Effector CD4-positive, alpha-beta T cell (primary cell): Measurements from ENCODE around the gene SRSF10.
"Not testable (repeated sequence)": the region's sequence is repeated elsewhere in the genome, so short reads cannot be mapped to it uniquely, and the experiment has no call there.

Experiments used
- DNase-seq: peaks from one replicate; pipeline ENCODE4 v3.0.0-alpha.2; 2020
- total RNA-seq: gene quantifications from one replicate; lab custom pipeline; 2026; lab: John Stamatoyannopoulos, UW

Gene SRSF10
- total RNA-seq, result 389 reads per million, percentile 97 among the genes with 10 or more reads in this experiment

DNA sequence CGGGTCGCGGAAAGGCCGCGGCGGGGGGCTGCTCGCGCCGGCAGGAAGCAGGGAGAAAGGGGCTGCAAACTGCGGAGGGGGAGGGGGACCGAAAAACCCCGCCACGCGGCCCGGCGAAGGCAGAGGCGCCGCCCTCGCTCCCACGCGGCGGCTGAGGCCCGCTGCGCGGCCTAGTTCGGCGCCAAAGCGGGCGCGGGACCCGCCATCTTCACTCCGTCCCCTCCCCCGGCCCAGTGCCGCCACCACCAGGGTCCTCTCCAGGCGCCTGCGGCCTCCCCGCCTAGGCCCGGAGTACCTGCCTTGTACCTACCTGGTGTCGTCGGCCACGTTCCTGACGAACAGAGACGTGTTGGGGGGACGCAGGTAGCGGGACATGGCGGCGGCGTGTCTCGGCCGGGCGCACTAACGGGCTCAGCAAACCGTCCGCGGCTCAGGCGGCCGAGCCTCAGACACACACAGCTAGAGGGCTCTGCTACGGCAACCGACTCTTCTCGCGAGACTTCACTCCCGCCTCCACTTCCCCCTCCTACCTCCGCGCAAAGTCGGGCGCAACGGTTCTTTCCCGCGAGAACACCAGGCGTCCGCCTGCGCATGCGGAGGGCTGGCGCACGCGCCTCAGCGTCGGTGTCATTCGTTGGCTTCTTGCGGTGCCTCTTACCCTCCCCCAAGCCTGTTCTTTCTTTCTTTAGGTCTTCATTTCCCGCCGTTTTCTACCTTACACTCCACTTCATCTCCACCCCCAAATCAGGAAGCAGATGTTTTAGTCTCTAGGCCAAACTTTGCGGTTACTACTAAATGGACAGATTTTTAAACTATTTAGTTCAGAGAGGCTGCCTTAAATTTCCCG, at the start of gene SRSF10:
TSS of gene SRSF10 (minus strand) at position 447 of the 847 bp plus-strand sequence. CDS start at position 375, 72 bp downstream.
- peak; percentile 96 for DNase-seq

DNA sequence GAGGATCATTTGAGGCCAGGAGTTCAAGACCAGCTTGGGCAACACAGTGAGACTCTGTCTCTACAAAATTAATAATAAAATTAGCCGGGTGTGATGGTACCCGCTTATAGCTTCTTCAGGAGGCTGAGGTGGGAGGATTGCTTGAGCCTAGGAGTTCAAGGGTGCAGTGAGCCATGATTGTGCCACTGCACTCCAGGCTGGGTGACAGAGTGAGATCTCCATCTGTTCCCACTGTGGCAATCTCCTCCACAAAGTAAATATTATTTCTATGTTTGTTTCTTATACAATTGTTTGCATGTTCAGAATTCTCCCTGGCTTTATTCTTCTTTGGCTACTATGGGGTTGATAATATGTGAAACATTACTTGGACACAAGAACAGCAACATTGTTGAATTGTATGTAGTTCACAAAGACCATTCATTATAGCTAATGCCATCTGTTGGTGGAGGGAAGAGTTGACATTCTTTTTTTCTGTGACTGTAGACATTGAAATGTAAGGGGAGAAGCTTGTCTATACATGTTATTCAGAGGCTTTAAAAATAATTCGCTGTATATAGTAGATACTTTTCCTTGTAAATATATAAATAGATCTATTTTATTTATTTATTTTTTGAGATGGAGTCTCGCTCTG, 47.8 kb upstream of the SRSF10 start:
- DNase-seq, result no peak

DNA sequence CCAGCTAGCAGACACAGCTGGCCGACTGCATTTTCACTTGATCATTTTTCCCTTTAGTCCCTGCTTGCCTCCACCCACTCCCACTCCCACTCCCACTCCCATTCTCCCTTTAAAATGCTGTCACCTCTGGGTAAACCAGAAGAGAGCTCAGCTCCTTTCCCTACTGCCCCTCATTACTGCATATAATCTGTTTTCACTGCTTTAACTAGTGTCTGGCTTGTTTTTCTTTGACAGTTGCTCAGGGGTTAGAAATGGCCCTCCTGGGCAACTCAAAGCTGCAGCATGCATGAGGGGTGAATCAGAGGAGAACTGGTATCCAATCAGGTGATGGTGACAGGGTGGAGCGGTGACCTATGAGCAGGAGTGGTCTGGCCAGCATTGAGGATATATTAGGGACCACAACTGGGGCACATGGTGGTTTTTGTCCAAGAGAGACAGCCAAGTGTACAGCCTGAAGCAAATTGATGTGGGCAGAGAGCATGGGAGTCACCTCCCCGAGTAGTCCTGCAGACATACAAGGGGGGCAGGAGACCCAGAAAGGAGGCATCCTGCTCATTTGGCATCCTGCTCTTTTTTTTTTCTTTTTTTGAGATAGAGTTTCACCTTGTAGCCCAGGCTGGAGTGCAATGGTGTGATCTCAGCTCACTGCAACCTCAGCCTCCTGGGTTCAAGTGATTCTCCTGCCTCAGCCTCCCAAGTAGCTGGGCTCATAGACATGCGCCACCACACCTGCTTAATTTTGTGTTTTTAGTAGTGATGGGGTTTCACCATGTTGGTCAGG, 42.6 kb upstream of the SRSF10 start:
- DNase-seq, result no peak

DNA sequence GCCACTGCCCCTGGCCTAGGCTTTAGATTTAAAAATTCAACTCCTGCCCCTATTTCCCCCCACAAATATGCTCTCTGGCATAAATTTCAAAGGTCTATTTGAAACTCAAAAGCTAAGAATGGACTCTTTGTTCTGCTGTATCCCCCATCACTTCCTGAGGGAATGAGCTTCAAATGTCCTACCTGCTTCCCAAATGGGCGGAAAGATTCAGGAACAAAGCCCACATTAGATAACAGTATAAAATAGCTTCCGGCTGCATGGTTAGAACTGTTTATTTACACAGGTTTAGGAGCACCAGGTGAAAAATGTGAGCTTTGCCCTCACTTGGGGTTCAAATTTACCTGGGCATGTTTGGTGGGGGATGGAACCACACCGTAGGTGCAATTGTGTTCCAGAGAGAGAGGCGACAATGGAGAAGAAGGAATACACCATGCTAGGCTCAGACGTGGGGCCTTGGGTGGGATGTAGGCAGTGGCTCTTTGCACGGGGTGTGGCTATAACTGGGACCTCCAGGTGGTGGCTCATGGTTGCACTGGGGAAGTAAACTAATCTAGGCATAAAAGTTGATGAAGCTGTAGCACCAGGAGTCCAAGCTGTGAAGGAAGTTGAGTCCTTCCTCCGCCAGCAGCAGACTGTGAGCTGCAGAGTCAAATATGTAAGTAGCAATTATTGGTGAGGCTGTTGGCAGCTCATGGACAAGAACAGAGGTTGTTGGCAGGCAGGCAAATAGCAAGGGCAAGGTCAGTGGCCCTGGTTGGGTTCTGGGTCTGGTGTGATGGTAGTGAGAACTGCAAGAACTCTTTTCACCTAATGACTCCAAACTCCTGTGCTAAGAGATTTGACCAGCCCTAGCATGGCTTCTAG, 41.5 kb upstream of the SRSF10 start:
- no peak for DNase-seq

DNA sequence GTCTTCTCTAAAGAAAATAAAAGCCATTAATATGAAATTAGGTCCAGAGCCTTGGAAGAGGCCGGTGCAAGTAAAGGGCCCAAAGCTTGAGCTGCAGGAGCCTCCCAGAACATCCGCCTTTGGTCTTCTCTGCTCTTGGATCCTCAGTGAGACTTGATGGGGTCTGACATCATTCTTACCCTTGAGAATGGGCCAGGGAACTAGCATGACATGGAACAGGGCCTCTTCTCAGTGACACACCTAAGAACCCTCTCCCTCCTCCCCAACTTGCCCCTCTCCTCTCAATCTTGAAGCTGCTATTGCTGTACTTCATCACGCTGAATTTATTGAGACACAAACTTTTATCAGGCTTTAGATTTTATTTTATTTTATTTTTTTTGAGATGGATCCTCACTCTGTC, 40.3 kb upstream of the SRSF10 start:
- no peak for DNase-seq

DNA sequence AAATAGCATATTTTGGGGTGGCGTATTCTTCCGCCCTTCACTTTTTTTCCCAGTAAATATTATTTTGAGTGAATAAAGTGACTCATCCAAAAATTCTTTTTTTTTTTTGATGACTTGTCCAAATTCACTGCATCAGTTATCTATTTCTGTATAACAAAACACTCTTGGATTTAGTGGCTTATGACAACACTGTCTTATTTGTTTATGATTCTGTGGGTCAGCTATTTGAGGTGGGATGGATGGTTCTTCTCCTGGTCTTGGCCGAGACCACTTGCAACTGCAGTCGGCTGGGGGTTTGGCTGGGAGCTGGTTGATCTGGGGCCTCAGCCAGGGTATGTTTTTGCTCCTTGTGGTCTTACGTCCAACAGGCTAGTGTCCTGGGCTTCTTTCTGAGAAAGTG, 39.9 kb upstream of the SRSF10 start:
- no peak for DNase-seq

DNA sequence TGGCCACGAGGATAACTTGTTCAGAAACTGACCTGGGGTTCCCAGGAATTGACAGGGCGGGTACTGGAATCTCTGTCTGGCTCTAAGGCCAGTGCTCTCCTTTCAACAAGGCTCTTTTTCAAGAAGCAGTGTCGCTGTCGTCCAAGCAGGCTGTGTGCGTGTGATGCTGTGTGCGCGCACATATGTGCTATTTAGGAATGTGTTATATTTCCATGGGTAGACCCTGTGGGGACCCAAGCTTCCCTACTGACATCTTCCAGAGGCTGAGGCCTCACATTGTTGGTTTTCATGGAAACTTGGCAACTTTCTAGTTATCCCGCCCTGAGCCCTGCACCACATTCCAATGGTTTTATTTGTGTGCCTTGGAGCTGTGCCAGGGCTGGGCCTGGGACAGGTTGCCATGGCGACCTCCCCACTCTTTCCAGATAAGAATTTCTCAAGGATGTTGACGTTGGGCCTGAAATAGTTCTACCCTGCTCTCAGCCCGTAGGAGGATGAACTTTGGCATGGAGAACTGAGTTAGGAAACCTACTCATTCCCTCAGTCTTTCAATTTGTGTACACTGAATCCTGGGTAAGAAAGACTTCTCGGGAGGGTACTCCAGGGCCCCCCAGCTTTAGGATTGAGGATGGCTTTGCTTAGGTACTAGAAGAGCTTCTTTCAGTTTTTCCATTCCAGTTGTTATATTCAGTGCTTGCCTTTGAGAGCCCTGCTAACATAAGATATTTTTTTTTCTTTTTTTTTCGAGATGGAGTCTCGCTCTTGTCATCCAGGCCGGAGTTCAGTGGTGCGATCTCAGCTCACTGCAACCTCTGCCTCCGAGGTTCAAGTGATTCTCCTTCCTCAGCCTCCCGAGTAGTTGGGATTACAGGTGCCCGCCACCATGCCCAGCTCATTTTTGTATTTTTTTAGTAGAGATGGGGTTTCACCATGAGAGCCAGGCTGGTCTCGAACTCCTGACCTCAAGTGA, 38.8 kb upstream of the SRSF10 start:
- DNase-seq, result no peak

DNA sequence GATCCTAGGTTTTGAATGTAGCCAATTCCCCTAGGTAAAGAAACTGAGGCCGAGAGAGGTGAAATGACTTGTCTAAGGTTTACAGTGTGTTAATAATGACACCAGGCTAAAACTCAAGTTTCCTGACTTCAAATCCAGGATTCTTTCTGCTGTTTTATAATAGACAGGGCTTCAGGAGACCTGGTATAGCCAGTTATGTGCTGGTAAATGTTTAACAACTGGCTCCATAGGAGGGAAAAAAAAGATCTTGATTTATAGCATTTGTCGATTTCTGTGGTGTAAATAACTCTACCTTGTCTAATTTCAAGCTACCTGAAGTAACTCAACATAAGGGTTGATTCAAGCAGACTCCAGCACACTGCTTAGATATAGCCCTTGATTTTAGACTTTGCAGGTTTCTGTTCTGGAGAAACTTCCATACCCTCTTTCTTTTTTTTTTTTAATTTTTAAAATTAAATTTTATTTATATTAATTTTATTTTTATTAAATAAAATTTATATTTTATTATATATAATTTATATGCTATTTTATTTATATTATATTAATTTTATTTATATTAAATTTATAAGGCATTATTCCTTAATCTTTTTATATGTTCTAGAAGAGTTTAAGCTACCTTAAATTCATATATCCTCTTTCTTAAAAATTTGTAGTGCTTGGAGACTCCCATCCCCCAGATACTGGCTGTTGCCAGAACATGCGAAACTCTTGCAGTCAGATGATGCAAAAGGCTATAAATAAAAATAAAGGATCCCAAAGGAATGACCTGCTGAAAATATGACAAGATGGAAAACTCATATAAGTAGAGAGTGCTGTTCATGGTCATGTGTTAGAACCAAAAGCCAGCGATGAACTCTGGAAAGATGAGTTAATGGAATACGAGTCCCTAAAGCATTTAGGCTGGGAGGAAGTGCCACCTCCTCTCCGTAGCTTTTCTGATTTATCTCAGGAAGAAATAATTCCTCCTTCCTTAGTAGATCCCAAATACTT, 35.4 kb upstream of the SRSF10 start:
- no peak for DNase-seq

DNA sequence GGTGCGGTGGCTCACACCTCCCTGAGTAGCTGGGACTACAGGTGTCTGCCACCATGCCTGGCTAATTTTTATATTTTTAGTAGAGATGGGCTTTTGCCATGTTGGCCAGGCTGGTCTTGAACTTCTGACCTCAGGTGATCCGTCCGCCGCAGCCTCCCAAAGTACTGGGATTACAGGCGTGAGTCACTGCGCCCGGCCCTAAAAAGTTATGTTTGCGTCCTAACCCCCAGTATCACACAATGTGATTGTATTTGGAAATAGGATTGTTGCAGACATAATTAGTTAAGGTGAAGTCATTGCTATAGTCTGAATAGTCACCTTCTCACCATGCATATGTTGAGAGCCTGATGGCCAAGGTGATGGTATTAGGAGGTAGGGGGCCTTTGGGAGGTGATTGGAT, 32.8 kb upstream of the SRSF10 start:
- DNase-seq, result not testable (repeated sequence)

DNA sequence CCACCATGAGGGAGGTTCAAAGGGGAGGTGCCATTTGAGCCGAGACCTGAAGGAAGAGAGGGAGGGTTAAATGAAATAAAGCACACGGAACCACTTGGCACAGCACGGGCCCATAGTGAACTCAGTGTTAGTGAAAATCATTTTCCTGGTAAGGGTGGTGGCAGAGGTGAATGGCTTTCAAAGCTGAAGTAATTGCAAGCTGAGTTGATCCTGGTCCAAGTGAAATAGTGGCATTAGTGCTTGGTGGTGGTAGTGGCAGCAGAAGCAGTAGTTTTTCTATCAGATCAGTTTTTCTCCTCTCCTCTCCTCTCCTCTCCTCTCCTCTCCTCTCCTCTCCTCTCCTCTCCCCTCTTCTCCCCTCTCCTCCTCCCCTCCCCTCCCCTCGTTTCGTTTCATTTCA, 30.5 kb upstream of the SRSF10 start:
- no peak for DNase-seq

DNA sequence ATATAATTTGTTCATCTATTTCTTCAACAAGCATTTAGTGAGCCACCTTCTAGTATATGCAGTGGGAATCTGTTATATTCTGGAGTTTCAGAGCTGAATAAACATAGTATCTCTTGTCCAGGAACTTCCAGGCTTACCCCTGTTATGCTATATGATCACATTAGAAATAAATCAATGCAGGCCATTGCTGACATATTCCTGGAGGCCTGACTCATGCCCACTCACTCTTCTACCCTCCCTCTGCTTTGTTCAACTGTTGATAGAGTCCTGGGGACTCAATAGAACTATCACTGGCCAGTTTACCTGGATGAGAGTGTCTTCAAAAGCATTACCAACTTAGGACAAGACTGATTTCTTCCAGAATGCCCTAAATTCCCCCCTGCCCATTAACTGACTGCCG, 29.3 kb upstream of the SRSF10 start:
- no peak for DNase-seq

DNA sequence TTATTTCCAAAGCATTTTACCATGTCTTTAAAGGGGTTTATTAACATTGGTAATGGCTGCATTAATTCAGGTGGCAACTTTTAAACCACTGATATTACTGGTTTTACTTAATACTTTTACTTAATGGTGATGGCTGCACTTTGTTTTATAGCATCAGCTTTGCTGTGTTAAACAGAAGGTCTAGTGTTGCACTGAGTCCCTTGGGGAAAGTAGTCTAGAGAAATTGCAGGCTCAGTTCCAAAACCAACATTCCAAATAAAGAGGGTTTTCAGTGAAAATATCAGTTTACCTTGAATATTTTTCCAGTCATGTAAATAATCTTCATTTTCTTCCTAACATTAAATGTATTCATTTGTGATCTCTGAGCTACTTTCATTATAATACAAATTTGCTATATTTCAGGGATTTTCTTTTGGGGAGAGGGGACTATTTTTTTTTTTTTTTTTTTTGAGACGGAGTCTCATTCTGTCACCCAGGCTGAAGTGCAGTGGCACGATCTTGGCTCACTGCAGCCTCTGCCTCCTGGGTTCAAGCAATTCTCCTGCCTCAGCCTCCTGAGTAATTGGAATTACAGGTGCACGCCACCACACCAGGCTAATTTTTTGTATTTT, 28.6 kb upstream of the SRSF10 start:
- DNase-seq, result not testable (repeated sequence)

DNA sequence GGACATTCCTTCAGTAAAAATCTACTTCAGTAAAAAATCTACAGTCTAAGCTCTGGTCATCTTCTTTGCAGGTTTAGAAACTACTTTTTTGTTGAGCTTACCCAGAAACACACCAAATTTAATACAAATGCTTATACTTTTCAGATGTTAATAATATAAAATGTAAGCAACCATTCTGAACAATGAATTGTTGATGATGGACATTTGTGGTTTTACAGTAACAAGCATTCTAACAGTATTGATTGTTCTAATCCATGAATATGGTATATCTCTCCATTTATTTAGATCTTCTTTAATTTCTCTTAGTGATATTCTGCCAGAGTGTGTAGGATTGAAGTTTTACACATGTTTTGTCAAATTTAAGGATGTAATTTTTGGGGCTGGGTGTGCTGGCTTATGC, 27.0 kb upstream of the SRSF10 start:
- no peak for DNase-seq

DNA sequence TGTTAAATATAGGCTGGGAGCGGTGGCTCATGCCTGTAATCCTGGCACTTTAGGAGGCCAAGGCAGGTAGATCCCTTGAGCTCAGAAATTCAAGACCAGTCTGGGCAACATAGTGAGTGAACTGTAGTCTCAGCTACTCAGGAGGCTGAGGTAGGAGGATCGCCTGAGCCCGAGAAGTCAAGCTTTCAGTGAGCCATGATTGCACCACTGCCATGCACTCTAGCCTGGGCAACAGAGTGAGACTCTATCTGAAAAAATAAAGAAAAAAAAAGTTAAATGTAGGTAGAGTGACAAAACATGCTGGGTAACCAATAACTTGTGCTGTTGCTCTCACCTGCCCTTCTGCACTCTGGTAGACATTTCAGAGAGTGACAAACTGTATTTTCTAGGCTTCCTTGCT, 25.0 kb upstream of the SRSF10 start:
- no peak for DNase-seq

DNA sequence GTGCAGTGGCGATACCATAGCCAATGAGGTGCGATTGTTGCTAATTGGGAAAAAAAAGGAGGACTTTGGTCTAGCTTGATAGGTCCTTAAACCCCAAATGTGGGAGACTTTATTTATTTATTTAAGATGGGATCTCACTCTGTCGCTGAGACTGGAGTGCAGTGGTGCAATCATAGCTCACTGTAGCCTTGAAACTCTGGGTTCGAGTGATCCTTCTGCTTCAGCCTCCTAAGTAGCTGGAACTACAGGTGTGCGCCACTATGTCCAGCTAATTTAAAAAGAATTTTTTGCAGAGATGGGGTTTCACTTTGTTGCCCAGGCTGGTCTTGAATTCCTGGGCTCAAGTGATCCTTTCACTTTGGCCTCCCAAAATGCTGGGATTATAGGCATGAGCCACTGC, 24.0 kb upstream of the SRSF10 start:
- no peak for DNase-seq

DNA sequence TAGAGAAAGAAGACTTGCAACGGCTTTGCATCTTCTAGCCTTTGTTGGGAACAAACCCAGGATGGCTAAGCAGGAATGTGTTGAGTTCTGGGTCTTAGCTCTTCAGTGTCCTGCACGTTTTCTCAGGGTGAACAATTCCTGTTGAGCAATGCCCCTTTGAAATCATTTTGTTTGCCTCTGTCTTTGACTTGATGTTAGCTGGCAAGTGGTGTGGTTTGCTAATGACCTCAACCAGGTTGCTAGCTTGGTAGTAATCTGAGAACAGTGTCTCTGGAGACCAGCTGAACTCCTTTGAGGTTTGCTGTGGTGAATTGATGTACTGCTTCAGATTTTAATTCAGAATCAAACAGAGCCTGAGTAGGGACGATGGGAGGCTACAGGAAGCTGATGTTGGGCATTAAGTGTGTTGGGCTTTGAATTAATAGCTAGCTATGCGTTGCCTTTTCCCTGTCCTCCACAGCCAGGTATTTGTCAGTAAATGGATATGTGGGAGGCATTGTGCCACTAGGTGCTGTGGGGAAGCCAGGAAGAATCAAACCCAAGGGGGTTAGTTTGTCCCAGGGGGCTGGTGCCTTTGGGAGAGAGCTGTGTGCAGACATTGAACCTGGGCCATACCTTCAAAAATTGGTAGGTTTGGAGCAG, 23.3 kb upstream of the SRSF10 start:
- DNase-seq, result no peak

DNA sequence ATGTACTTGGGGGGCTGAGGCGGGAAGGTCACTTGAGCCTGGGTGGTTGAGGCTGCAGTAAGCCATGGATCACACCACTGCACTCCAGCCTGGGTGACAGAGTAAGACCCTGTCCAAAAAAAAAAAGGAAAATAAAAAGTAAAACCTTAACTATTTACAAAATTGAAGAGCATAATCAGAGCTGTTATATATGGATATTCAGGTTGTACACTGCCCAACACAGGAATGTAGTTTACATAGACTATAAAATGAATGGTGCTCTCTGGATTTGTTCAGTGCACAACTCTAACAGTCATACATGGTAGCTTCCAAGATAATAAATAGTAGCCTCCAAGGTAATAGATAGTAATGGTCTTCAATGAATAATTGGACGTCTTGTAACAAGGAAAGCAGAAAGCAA, 22.6 kb upstream of the SRSF10 start:
- no peak for DNase-seq

DNA sequence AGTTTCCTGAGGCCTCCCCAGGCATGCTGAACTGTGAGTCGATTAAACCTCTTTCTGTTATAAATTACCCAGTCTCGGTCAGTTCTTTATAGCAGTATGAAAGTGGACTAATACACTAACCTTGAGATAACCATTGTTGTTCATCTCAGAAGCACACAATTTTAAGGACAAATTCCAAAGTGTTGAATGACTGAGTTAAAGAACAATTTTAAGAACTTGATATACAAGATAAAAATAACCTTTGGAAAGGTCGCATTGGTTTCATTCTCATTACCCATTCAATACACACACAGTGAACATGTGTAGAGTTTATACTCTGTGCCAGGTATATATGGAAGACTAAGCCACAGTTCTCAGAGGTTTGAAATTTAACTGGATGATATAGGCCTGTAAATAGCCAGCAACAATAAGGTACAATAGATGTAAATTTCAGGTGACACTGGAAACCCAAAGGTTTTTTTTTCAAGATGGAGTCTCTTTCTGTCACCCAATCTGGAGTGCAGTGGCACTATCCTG, 19.1 kb upstream of the SRSF10 start:
- DNase-seq, result no peak

DNA sequence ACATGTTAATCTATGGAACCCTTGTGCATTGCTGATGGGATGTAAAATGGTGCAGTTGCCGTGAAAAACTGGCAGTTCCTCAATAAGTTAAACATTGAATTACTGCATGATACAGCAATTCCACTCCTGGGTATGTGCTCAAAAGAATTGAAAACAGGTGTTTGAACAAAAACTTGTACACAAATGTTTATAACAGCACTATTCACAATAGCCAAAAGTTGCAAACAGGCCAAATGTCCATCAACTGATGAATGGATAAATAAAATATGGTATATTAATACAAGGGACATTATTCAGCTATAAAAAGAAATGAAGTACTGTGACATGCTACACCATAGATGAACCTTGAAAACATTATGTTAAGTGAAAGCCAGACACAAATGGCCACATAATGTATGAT, 17.7 kb upstream of the SRSF10 start:
- no peak for DNase-seq
